ENCODE data around the gene STRN4. TPM values are rescaled to one million over a fixed set of nuclear protein-coding genes. Genes with fewer than 3 reads are reported as not detected.

Gene STRN4
- polyA plus RNA-seq, 1 of the 3 experiments (the other 2 are of a cell fraction) = 92.8 TPM

- POLR2A ChIA-PET = no interaction called here
- no peak for TF ChIP-seq RCOR1 (IDR thresholded peaks at IDR 0.05; ENCODE audit: low read length)
- TF ChIP-seq, protein P1, sequence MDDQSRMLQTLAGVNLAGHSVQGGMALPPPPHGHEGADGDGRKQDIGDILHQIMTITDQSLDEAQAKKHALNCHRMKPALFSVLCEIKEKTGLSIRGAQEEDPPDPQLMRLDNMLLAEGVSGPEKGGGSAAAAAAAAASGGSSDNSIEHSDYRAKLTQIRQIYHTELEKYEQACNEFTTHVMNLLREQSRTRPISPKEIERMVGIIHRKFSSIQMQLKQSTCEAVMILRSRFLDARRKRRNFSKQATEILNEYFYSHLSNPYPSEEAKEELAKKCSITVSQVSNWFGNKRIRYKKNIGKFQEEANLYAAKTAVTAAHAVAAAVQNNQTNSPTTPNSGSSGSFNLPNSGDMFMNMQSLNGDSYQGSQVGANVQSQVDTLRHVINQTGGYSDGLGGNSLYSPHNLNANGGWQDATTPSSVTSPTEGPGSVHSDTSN (IDR thresholded peaks at IDR 0.05) = no peak
- TF ChIP-seq TCF12 (IDR thresholded peaks at IDR 0.05) = no peak
- TF ChIP-seq MAX (IDR thresholded peaks at IDR 0.05; ENCODE audit: low read depth) = no peak
- TF ChIP-seq TEAD4 (IDR thresholded peaks at IDR 0.05; ENCODE audit: borderline replicate concordance, insufficient read depth) = no peak
- peaks cover 21 to 32% of the 10 kb centered on the region in 2 experiments for H3K36me3 ChIP-seq (replicated peaks in 1 of 2; ENCODE audit: control insufficient read depth in 1 of 2, insufficient read depth in 2 of 2, low read length in 1 of 2)
- H3K79me2 ChIP-seq (ENCODE audit: insufficient read depth) = no peaks in the 10 kb centered on the region
- no peak overlapping the region for H3K4me2 ChIP-seq
- DNase-seq = peak; percentile 89
- H3K9me3 ChIP-seq = no peaks in the 10 kb centered on the region
- no peaks in the 10 kb centered on the region for H3K4me1 ChIP-seq (ENCODE audit: control insufficient read depth in 1 of 2, insufficient read depth in 2 of 2, low read depth in 1 of 2, low read length in 1 of 2)
- H4K20me1 ChIP-seq (ENCODE audit: insufficient read depth) = no peaks in the 10 kb centered on the region
- no peaks in the 10 kb centered on the region for H3F3A ChIP-seq (replicated peaks; ENCODE audit: insufficient read depth)
- CTCF ChIA-PET = interaction anchor here (1.1 to 1.9 kb wide), 3 partner anchors 11 to 19 kb away, joined by 3 to 11 read pairs (median 3); no protein-coding TSS in a partner anchor
- no peaks in the 10 kb centered on the region for H3K27me3 ChIP-seq (ENCODE audit: insufficient read depth)
- no peak overlapping the region for H3K4me3 ChIP-seq (ENCODE audit: low read depth in 2 of 2, low read length in 1 of 2)
- no peak overlapping the region for H3K9ac ChIP-seq
- no peak overlapping the region for H3K27ac ChIP-seq (ENCODE audit: low read depth in 2 of 2, low read length in 1 of 2)
- H2AFZ ChIP-seq (ENCODE audit: low read depth) = no peak overlapping the region
- no peaks in the 10 kb centered on the region for H3K9me2 ChIP-seq
- 89% methylated on average over 26 of the region's 26 CpGs for WGBS (ENCODE audit: low lambda C conversion rate)
Measured at GRCh38 chr19:46678110-46678732, 68.0 kb downstream of the STRN4 start.

GRCh38 chr19:46674416-46675178 lies 71.7 kb downstream of the STRN4 start:
- Histone ChIP-seq H3K4me3 (ENCODE audit: low read depth in 2 of 2, low read length in 1 of 2) (no peak overlapping the region), H3K79me2 (ENCODE audit: insufficient read depth) (no peaks in the 10 kb centered on the region), H3K4me1 (ENCODE audit: control insufficient read depth in 1 of 2, insufficient read depth in 2 of 2, low read depth in 1 of 2, low read length in 1 of 2) (peaks cover 0 to 3% of the 10 kb centered on the region in 2 experiments; a peak in 1 of 4 replicates), H3K9me3 (no peaks in the 10 kb centered on the region), H3K4me2 (no peak overlapping the region), H3K9me2 (no peaks in the 10 kb centered on the region), H4K20me1 (ENCODE audit: insufficient read depth) (no peaks in the 10 kb centered on the region), H3F3A (replicated peaks; ENCODE audit: insufficient read depth) (peaks cover 20% of the 10 kb centered on the region), H2AFZ (ENCODE audit: low read depth) (no peak overlapping the region), H3K27ac (ENCODE audit: low read depth in 2 of 2, low read length in 1 of 2) (no peak overlapping the region), H3K36me3 (replicated peaks in 1 of 2; ENCODE audit: control insufficient read depth in 1 of 2, insufficient read depth in 2 of 2, low read length in 1 of 2) (peaks cover 7 to 21% of the 10 kb centered on the region in 2 experiments), H3K27me3 (ENCODE audit: insufficient read depth) (no peaks in the 10 kb centered on the region), H3K9ac (no peak overlapping the region)
- no peak for TF ChIP-seq RXRA (IDR thresholded peaks at IDR 0.05; ENCODE audit: borderline replicate concordance, low read depth)
- peak; percentile 100 for TF ChIP-seq RFX5 (IDR thresholded peaks at IDR 0.05; ENCODE audit: low read length)
- POLR2A ChIA-PET = interaction anchor here (1.2 kb wide), 1 partner anchor 54 kb away, joined by 3 read pairs; no protein-coding TSS in a partner anchor
- 96% methylated on average over 17 of the region's 21 CpGs for WGBS (ENCODE audit: low lambda C conversion rate)
- DNase-seq = peak; percentile 79
- CTCF ChIA-PET = interaction anchor here (1.1 to 3.9 kb wide), 5 partner anchors 13 to 61 kb away, joined by 3 to 24 read pairs (median 4); partner anchors contain the start of gene DACT3

- no peaks in the 10 kb centered on the region for H3K9me3 ChIP-seq
- no peak overlapping the region for H2AFZ ChIP-seq (ENCODE audit: low read depth)
- H3K79me2 ChIP-seq (ENCODE audit: insufficient read depth) = no peaks in the 10 kb centered on the region
- no peaks in the 10 kb centered on the region for H3K27me3 ChIP-seq (ENCODE audit: insufficient read depth)
- 0 out of 2 replicates have a peak overlapping the region, but pooled peaks have one; percentile 1 for H3K4me2 ChIP-seq
- DNase-seq = no peak
- H3F3A ChIP-seq (replicated peaks; ENCODE audit: insufficient read depth) = peaks cover 20% of the 10 kb centered on the region
- CTCF ChIA-PET = interaction anchor here (0.9 to 1.1 kb wide), 2 partner anchors 34 to 57 kb away, joined by 4 to 5 read pairs; no protein-coding TSS in a partner anchor
- no peaks in the 10 kb centered on the region for H3K9me2 ChIP-seq
- no peaks in the 10 kb centered on the region for H4K20me1 ChIP-seq (ENCODE audit: insufficient read depth)
- POLR2A ChIA-PET = no interaction called here
- H3K27ac ChIP-seq (ENCODE audit: low read depth in 2 of 2, low read length in 1 of 2) = peak overlapping the region in 1 of 2 experiments; percentile 45; a peak in 2 of 4 replicates
- no peak overlapping the region for H3K4me3 ChIP-seq (ENCODE audit: low read depth in 2 of 2, low read length in 1 of 2)
- peaks cover 0 to 9% of the 10 kb centered on the region in 2 experiments for H3K36me3 ChIP-seq (replicated peaks in 1 of 2; ENCODE audit: control insufficient read depth in 1 of 2, insufficient read depth in 2 of 2, low read length in 1 of 2)
- peaks cover 0 to 3% of the 10 kb centered on the region in 2 experiments; a peak in 1 of 4 replicates for H3K4me1 ChIP-seq (ENCODE audit: control insufficient read depth in 1 of 2, insufficient read depth in 2 of 2, low read depth in 1 of 2, low read length in 1 of 2)
- no peak overlapping the region for H3K9ac ChIP-seq
- TF ChIP-seq RAD21 (IDR thresholded peaks at IDR 0.05; ENCODE audit: low read length) (no peak), TCF12 (IDR thresholded peaks at IDR 0.05) (no peak), GABPA (IDR thresholded peaks at IDR 0.05; ENCODE audit: low read depth) (no peak), EP300 (IDR thresholded peaks at IDR 0.05; ENCODE audit: borderline replicate concordance in 1 of 2, low read depth in 1 of 2, low read length in 1 of 2) (no peak), FOXJ3 (CRISPR knock-in tag; IDR thresholded peaks at IDR 0.05) (no peak), EZH2phosphoT487 (IDR thresholded peaks at IDR 0.05; ENCODE audit: borderline replicate concordance, low read depth) (no peak), NFIC (IDR thresholded peaks at IDR 0.05; ENCODE audit: borderline replicate concordance) (no peak), MAX (IDR thresholded peaks at IDR 0.05; ENCODE audit: low read depth) (no peak)
- TF ChIP-seq, protein P2, sequence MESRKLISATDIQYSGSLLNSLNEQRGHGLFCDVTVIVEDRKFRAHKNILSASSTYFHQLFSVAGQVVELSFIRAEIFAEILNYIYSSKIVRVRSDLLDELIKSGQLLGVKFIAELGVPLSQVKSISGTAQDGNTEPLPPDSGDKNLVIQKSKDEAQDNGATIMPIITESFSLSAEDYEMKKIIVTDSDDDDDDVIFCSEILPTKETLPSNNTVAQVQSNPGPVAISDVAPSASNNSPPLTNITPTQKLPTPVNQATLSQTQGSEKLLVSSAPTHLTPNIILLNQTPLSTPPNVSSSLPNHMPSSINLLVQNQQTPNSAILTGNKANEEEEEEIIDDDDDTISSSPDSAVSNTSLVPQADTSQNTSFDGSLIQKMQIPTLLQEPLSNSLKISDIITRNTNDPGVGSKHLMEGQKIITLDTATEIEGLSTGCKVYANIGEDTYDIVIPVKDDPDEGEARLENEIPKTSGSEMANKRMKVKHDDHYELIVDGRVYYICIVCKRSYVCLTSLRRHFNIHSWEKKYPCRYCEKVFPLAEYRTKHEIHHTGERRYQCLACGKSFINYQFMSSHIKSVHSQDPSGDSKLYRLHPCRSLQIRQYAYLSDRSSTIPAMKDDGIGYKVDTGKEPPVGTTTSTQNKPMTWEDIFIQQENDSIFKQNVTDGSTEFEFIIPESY (IDR thresholded peaks at IDR 0.05; ENCODE audit: borderline replicate concordance, low read depth) = no peak
- TF ChIP-seq, protein P3, sequence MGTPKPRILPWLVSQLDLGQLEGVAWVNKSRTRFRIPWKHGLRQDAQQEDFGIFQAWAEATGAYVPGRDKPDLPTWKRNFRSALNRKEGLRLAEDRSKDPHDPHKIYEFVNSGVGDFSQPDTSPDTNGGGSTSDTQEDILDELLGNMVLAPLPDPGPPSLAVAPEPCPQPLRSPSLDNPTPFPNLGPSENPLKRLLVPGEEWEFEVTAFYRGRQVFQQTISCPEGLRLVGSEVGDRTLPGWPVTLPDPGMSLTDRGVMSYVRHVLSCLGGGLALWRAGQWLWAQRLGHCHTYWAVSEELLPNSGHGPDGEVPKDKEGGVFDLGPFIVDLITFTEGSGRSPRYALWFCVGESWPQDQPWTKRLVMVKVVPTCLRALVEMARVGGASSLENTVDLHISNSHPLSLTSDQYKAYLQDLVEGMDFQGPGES (IDR thresholded peaks at IDR 0.05; ENCODE audit: low read depth, low read length) = no peak
Measured at GRCh38 chr19:46670813-46671212, 75.4 kb downstream of the STRN4 start.
